ENCODE measurements around the gene TFIP11.
"Not testable (repeated sequence)": the region's sequence is repeated elsewhere in the genome, so short reads cannot be mapped to it uniquely, and the experiment has no call there.

Gene TFIP11

DNA sequence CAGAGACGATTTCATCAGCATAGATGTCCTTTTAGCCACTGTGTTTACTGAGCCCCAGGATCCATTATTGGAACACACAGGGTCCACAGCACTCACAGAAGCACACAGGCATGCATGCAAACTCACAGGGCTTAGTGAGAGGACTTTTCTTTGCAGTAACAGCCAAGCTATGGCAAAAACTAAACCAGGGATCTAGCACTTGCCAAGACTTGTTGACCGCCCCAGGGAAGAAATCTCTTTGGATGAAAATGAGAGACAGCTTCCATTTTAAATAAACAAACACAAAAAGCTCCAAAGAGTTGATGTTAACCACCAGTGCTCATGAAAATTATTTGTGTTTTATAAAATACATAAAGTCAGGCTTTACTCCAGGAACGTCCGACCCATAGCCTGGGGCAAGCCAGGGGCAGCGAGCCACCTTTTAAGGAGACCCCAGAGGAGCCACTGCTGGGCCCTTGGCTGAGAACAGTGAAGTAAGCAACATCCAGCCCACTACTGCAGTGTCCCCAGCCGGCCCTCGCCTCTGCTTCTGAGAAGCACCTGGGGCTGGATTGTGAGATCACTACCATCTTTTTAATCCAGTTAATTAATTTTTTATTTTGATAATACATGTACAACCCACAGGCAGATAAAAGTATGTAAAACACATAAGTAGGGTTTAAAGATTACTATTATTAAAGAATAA lies 22.0 kb upstream of the TFIP11 start:
- TF ChIP-seq, protein P1, sequence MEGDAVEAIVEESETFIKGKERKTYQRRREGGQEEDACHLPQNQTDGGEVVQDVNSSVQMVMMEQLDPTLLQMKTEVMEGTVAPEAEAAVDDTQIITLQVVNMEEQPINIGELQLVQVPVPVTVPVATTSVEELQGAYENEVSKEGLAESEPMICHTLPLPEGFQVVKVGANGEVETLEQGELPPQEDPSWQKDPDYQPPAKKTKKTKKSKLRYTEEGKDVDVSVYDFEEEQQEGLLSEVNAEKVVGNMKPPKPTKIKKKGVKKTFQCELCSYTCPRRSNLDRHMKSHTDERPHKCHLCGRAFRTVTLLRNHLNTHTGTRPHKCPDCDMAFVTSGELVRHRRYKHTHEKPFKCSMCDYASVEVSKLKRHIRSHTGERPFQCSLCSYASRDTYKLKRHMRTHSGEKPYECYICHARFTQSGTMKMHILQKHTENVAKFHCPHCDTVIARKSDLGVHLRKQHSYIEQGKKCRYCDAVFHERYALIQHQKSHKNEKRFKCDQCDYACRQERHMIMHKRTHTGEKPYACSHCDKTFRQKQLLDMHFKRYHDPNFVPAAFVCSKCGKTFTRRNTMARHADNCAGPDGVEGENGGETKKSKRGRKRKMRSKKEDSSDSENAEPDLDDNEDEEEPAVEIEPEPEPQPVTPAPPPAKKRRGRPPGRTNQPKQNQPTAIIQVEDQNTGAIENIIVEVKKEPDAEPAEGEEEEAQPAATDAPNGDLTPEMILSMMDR (IDR thresholded peaks at IDR 0.05), result no peak
- H3K27ac ChIP-seq, result no peak overlapping the region

DNA sequence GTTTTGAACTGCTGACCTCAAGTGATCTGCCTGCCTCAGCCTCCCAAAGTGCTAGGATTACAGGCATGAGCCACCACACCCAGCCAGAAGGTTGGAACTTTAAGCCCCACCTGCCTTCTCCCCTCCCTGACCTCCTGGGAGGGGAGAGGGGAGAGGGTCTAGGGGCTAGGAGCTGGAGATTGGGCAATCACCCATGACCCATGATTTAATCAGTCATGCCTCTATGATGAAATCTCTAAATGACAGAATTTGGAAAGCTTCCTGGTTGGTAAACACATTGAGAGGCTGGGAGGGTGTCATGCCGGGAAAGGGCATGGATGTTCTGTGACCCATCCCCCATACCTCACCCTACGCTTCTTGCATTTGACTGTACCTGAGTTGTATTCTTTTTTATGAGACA lies 17.1 kb upstream of the TFIP11 start:
- no peak overlapping the region for H3K27ac ChIP-seq
- no peak for TF ChIP-seq ZFX (IDR thresholded peaks at IDR 0.05; ENCODE audit: borderline replicate concordance)
- TF ChIP-seq, protein P1 (IDR thresholded peaks at IDR 0.05), result no peak

- H3K27ac ChIP-seq, result not testable (repeated sequence)
These were observed 16.2 kb upstream of the TFIP11 start for GRCh38 chr22:26528518-26528917.

DNA sequence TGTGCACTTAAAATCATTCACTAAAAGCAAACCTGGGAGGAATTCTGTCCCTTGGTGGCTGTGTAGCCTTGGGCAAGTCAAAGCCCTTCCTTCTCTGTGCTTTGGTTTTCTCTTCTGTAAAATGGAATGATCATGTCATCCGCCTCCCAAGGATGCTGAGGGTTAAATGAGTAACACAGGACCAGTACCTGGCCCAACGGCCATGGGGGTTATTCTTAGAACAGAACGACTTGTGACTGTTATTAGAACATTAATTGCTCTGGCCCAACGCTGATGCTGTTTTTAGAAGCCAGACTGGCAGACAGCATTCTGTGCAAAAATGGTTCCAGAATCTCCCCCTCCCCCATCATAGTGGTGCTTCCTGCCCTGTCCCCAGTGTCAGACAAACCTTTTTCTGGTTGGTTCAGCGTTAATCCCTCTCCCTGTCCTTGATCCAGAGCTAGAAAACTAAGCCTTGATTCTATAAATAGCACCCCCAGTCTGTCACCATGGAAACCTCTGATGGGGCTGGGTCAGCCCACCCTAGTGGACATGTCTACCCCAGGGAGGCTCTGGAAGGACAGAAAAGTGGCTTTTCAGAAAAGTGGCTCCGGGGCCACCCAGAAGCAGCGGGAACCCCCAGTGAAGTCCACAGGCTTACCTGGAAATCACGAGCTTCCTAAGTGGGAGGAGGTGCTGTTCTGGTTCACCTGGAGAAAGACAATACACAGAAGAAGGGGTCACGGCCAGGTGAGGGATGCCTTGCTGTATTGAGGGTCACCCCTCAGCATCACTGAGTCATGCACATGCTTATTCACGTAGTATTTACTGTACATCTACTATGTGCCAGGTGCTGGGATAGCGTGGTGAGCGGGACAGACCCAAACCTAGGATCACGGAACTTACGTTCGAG lies 15.5 kb upstream of the TFIP11 start:
- TF ChIP-seq ZFX (IDR thresholded peaks at IDR 0.05; ENCODE audit: borderline replicate concordance), result no peak
- TF ChIP-seq, protein P1 (IDR thresholded peaks at IDR 0.05), result no peak
- H3K27ac ChIP-seq, result no peak overlapping the region

DNA sequence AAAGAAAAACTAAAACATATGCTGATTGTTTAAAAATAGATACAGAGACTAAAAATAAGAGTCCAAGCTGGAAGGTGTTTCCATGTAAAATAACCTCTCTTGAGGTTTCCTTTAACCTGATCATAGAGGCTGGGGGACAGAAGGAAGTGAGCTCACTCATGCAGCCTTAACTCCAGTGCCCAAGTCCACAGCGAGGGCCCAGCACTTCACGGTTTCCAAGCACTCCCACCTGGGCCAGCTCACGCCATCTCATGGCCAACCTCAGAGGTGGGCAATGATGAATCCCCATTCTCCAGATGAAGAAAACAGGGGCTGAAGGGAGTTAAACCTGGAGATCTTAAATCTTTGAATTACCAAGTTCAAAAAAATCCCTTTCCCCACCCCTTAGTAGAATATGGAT lies 14.9 kb upstream of the TFIP11 start:
- no peak overlapping the region for H3K27ac ChIP-seq
- TF ChIP-seq, protein P1 (IDR thresholded peaks at IDR 0.05), result no peak
- no peak for TF ChIP-seq ZFX (IDR thresholded peaks at IDR 0.05; ENCODE audit: borderline replicate concordance)

GRCh38 chr22:26525946-26526564 lies 13.8 kb upstream of the TFIP11 start:
- no peak overlapping the region for H3K27ac ChIP-seq
- TF ChIP-seq, protein P1 (IDR thresholded peaks at IDR 0.05), result no peak
- no peak for TF ChIP-seq ZFX (IDR thresholded peaks at IDR 0.05; ENCODE audit: borderline replicate concordance)

- no peak for TF ChIP-seq ZFX (IDR thresholded peaks at IDR 0.05; ENCODE audit: borderline replicate concordance)
- TF ChIP-seq, protein P1 (IDR thresholded peaks at IDR 0.05), result no peak
These were observed 12.6 kb upstream of the TFIP11 start for GRCh38 chr22:26524870-26525269.

More at GRCh38 chr22:26524870-26525269, 12.6 kb upstream of the TFIP11 start:
- no peak overlapping the region for H3K27ac ChIP-seq

Data from 22Rv1 (cell line).